H9 (cell line): Measurements from ENCODE around the gene PPA1. TPM values are rescaled to one million over a fixed set of nuclear protein-coding genes. Genes with fewer than 3 reads are reported as not detected.

Experiments
- DNase-seq: peaks from one replicate; pipeline ENCODE4 v3.0.0-alpha.2; 2017
- H2AFZ ChIP-seq: one replicate; pipeline ENCODE4 v1.6.1; 2013; ENCODE audit warnings: mild to moderate bottlenecking, low read length, control low read depth, moderate library complexity
- H2AK5ac ChIP-seq: 2 replicates; pipeline ENCODE4 v1.6.1; 2013; ENCODE audit warnings: low read length, control low read depth, mixed read lengths; ENCODE audit not compliant: insufficient read length
- H2BK120ac ChIP-seq: one replicate; pipeline ENCODE4 v1.6.1; 2013; ENCODE audit warnings: low read depth, mild to moderate bottlenecking, low read length, control low read depth, inconsistent platforms; ENCODE audit not compliant: poor library complexity, severe bottlenecking
- H2BK12ac ChIP-seq: 2 replicates; pipeline ENCODE4 v1.6.1; 2013; ENCODE audit warnings: low read length, control low read depth, mixed read lengths, low read depth; ENCODE audit not compliant: insufficient read length
- H2BK15ac ChIP-seq: 2 replicates; pipeline ENCODE4 v1.6.1; 2013; ENCODE audit warnings: low read depth, low read length, control low read depth
- H2BK20ac ChIP-seq: one replicate; pipeline ENCODE4 v1.6.1; 2013; ENCODE audit warnings: low read depth, mild to moderate bottlenecking, low read length, control low read depth, inconsistent platforms; ENCODE audit not compliant: poor library complexity, severe bottlenecking
- H2BK5ac ChIP-seq: 2 replicates; pipeline ENCODE4 v1.6.1; 2013; ENCODE audit warnings: low read length, control low read depth, mixed read lengths; ENCODE audit not compliant: insufficient read length
- H3K14ac ChIP-seq: 2 replicates; pipeline ENCODE4 v1.6.1; 2013; ENCODE audit warnings: low read length, control low read depth; ENCODE audit not compliant: insufficient read depth
- H3K18ac ChIP-seq: 2 replicates; pipeline ENCODE4 v1.6.1; 2013; ENCODE audit warnings: low read depth, mild to moderate bottlenecking, mixed read lengths, low read length, control low read depth; ENCODE audit not compliant: insufficient read length
- H3K23ac ChIP-seq: 2 replicates; pipeline ENCODE4 v1.6.1; 2013; ENCODE audit warnings: low read length, control low read depth, mixed read lengths, low read depth; ENCODE audit not compliant: insufficient read length
- H3K23me2 ChIP-seq: 2 replicates; pipeline ENCODE4 v1.6.1; 2013; ENCODE audit warnings: low read depth, mild to moderate bottlenecking, mixed read lengths, low read length, control low read depth; ENCODE audit not compliant: insufficient read length, poor library complexity, severe bottlenecking
- H3K27ac ChIP-seq: 2 replicates; pipeline ENCODE4 v1.5.1; 2013; ENCODE audit warnings: low read length, control low read depth, mixed read lengths, low read depth; ENCODE audit not compliant: insufficient read length
- H3K27me3 ChIP-seq: 2 replicates; pipeline ENCODE4 v1.6.1; 2013; ENCODE audit warnings: low read length, control low read depth, inconsistent platforms; ENCODE audit not compliant: insufficient read depth
- H3K4ac ChIP-seq: 2 replicates; pipeline ENCODE4 v1.6.1; 2013; ENCODE audit warnings: low read depth, mild to moderate bottlenecking, control low read depth, inconsistent platforms, low read length, moderate library complexity
- H3K4me1 ChIP-seq: 2 replicates; pipeline ENCODE4 v1.6.1; 2013; ENCODE audit warnings: low read length, control low read depth, inconsistent platforms; ENCODE audit not compliant: insufficient read depth
- H3K4me2 ChIP-seq: 2 replicates; pipeline ENCODE4 v1.6.1; 2013; ENCODE audit warnings: low read length, control low read depth, mixed read lengths; ENCODE audit not compliant: insufficient read length, insufficient read depth
- H3K56ac ChIP-seq: 2 replicates; pipeline ENCODE4 v1.6.1; 2013; ENCODE audit warnings: low read depth, mild to moderate bottlenecking, mixed read lengths, low read length, control low read depth; ENCODE audit not compliant: insufficient read length
- H3K79me1 ChIP-seq: 2 replicates; pipeline ENCODE4 v1.6.1; 2013; ENCODE audit warnings: low read depth, mild to moderate bottlenecking, moderate library complexity, low read length, control low read depth, inconsistent platforms; ENCODE audit not compliant: insufficient read depth, poor library complexity, severe bottlenecking
- H3K79me2 ChIP-seq: 2 replicates; pipeline ENCODE4 v1.6.1; 2013; ENCODE audit warnings: low read length, control low read depth, inconsistent platforms; ENCODE audit not compliant: insufficient read depth
- H3K9ac ChIP-seq: 2 replicates; pipeline ENCODE4 v1.6.1; 2013; ENCODE audit warnings: low read length, control low read depth, mixed read lengths; ENCODE audit not compliant: insufficient read length; ENCODE audit errors: extremely low read depth
- H3K9me3 ChIP-seq: one replicate; pipeline ENCODE4 v1.6.1; 2013; ENCODE audit warnings: low read depth, low read length, inconsistent platforms; ENCODE audit not compliant: control insufficient read depth
- H3T11ph ChIP-seq: one replicate; pipeline ENCODE4 v1.6.1; 2013; ENCODE audit warnings: mild to moderate bottlenecking, low read length, control low read depth, inconsistent platforms
- H4K20me1 ChIP-seq: one replicate; pipeline ENCODE4 v1.6.1; 2013; ENCODE audit not compliant: control insufficient read depth, insufficient read length, insufficient read depth
- H4K5ac ChIP-seq: 2 replicates; pipeline ENCODE4 v1.6.1; 2013; ENCODE audit warnings: low read depth, mild to moderate bottlenecking, mixed read lengths, low read length, control low read depth; ENCODE audit not compliant: insufficient read length
- H4K8ac ChIP-seq: replicated peaks from 2 replicates; pipeline ENCODE4 v1.6.1; 2013; ENCODE audit warnings: low read length, control low read depth, mixed read lengths, low read depth; ENCODE audit not compliant: insufficient read length
- H4K91ac ChIP-seq: 2 replicates; pipeline ENCODE4 v1.6.1; 2013; ENCODE audit warnings: low read depth, mild to moderate bottlenecking, moderate library complexity, mixed read lengths, low read length, control low read depth; ENCODE audit not compliant: insufficient read length
- H3K27ac Mint-ChIP-seq, 3 experiments: 2 replicates in 2 of 3; 3 replicates in 1 of 3; pipeline ENCODE4 v1.8.0; 2020 to 2021; ENCODE audit warnings: mixed read lengths in 3 of 3, mild to moderate bottlenecking in 1 of 3, moderate library complexity in 1 of 3
- H3K27me3 Mint-ChIP-seq: 2 replicates; pipeline ENCODE4 v1.8.0; 2021; ENCODE audit warnings: low read depth, mild to moderate bottlenecking, moderate library complexity, mixed read lengths
- H3K36me3 Mint-ChIP-seq, 3 experiments: 2 replicates in 2 of 3; 3 replicates in 1 of 3; pipeline ENCODE4 v1.8.0; 2020 to 2021; ENCODE audit warnings: low read depth in 3 of 3, mixed read lengths in 3 of 3; ENCODE audit not compliant: insufficient read depth in 1 of 3
- H3K4me1 Mint-ChIP-seq, 2 experiments: 2 replicates each; pipeline ENCODE4 v1.8.0; 2020; ENCODE audit warnings: mixed read lengths in 2 of 2
- H3K4me3 Mint-ChIP-seq, 2 experiments: 2 replicates in 1 of 2; 3 replicates in 1 of 2; pipeline ENCODE4 v1.8.0; 2020 to 2021; ENCODE audit warnings: mild to moderate bottlenecking in 2 of 2, mixed read lengths in 2 of 2, moderate library complexity in 1 of 2
- H3K9me3 Mint-ChIP-seq, 2 experiments: 2 replicates in 1 of 2; 3 replicates in 1 of 2; pipeline ENCODE4 v1.8.0; 2020; ENCODE audit warnings: mild to moderate bottlenecking in 2 of 2, mixed read lengths in 2 of 2, moderate library complexity in 1 of 2
- CTCF ChIP-seq: fragments of 200-600 bp; sonication (generic); conservative IDR thresholded peaks from 3 replicates; pipeline ENCODE4 v1.8.0; 2021; ENCODE audit warnings: antibody characterized with exemption, mild to moderate bottlenecking
- WGBS: extraction: QIAGEN DNeasy Blood & Tissue Kit; methylation state at CpG from one replicate; pipeline ENCODE4 v1.1.7; 2013; ENCODE audit warnings: missing lambda C conversion rate, low lambda C conversion rate, mixed read lengths; ENCODE audit not compliant: insufficient read length; ENCODE audit errors: extremely low coverage; 5-methylcytosine and 5-hydroxymethylcytosine counted together
- total RNA-seq: library from RNA; stranded (reverse); gene quantifications from 2 replicates; pipeline ENCODE4 v1.2.1, GENCODE V29; 2021

PPA1 gene
- total RNA-seq, 1 experiment from 2014 or later, result 115 TPM

GRCh38 chr10:70234668-70235447 lies 1.6 kb upstream of the PPA1 start:
- H3K4me2 ChIP-seq, result no peak overlapping the region

More at GRCh38 chr10:70234668-70235447, 1.6 kb upstream of the PPA1 start:
- no peak for DNase-seq
- H3K56ac ChIP-seq, result no peak overlapping the region
- no peak overlapping the region for H4K91ac ChIP-seq
- no peak overlapping the region for H4K8ac ChIP-seq
- H3K4ac ChIP-seq, result no peak overlapping the region
- no peak overlapping the region for H3T11ph ChIP-seq
- no peak for TF ChIP-seq CTCF
- no peak overlapping the region for H2BK120ac ChIP-seq
- Mint-ChIP-seq H3K4me3 (peak overlapping the region; percentile 29 to 46; a peak in 3 of 5 replicates), H3K9me3 (peaks cover 15 to 26% of the 10 kb centered on the region in 2 experiments), H3K27ac (no peak overlapping the region), H3K27me3 (peaks cover 3% of the 10 kb centered on the region), H3K36me3 (peaks cover 7 to 18% (median 13%) of the 10 kb centered on the region in 3 experiments; a peak in 6 of 7 replicates), H3K4me1 (peaks cover 8 to 13% of the 10 kb centered on the region in 2 experiments)
- no peak overlapping the region for H3K14ac ChIP-seq
- H4K5ac ChIP-seq, result no peak overlapping the region
- no peak overlapping the region for H2BK12ac ChIP-seq
- no CpG with 5 or more reads among the region's 18 CpGs for WGBS
- no peak overlapping the region for H3K27ac ChIP-seq
- H3K27me3 ChIP-seq, result no peaks in the 10 kb centered on the region
- H2AK5ac ChIP-seq, result no peak overlapping the region
- H3K4me1 ChIP-seq, result no peaks in the 10 kb centered on the region
- H3K79me2 ChIP-seq, result peaks cover 5% of the 10 kb centered on the region; the same call in 1 of the 2 replicates
- H3K18ac ChIP-seq, result no peak overlapping the region
- H3K79me1 ChIP-seq, result no peaks in the 10 kb centered on the region
- H2AFZ ChIP-seq, result no peak overlapping the region
- H2BK5ac ChIP-seq, result no peak overlapping the region
- no peak overlapping the region for H3K9ac ChIP-seq
- H3K9me3 ChIP-seq, result no peaks in the 10 kb centered on the region
- H3K23me2 ChIP-seq, result peaks cover 14% of the 10 kb centered on the region
- no peak overlapping the region for H2BK15ac ChIP-seq
- H2BK20ac ChIP-seq, result no peak overlapping the region
- no peak overlapping the region for H3K23ac ChIP-seq
- no peaks in the 10 kb centered on the region for H4K20me1 ChIP-seq
